H1 (cell line): ENCODE results near the gene PLOD1. TPM values are rescaled to one million over a fixed set of nuclear protein-coding genes. Genes with fewer than 3 reads are reported as not detected.
A peak's percentile ranks its signal among the peaks of the same experiment; 100 is the strongest.

Experiments used
- CTCF ChIA-PET: fragments of 300-600 bp; sonication (Branson Sonifier 250); formaldehyde crosslinking; loops from one replicate; lab custom pipeline; 2021; ENCODE audit not compliant: partially characterized antibody; lab: Charles Lee
- POLR2A ChIA-PET: fragments of 300-600 bp; sonication (Branson Sonifier 250); formaldehyde crosslinking; loops from one replicate; lab custom pipeline; 2021; ENCODE audit warnings: inconsistent platforms; ENCODE audit not compliant: partially characterized antibody; lab: Charles Lee
- DNase-seq, 2 experiments: peaks; one replicate each; pipeline versions ENCODE4 v3.0.0 to v3.0.0-alpha.2; 2010 to 2022; ENCODE audit warnings: low spot score in 2 of 2, low read depth in 1 of 2, mixed read lengths in 1 of 2
- FAIRE-seq: peaks from 2 replicates; lab custom pipeline; 2011; peaks lifted over from hg19 to GRCh38; lab: Jason Lieb, UNC
- H2AFZ ChIP-seq: 2 replicates; pipeline ENCODE4 v1.8.1; 2012; ENCODE audit warnings: low read length, inconsistent platforms
- H2AK5ac ChIP-seq: 2 replicates; pipeline ENCODE4 v1.6.1; 2013; ENCODE audit warnings: low read depth, low read length
- H2BK120ac ChIP-seq: replicated peaks from 2 replicates; pipeline ENCODE3; 2013; ENCODE audit warnings: low read depth, low read length, inconsistent platforms
- H2BK12ac ChIP-seq: 2 replicates; pipeline ENCODE4 v1.6.1; 2013; ENCODE audit warnings: low read depth, low read length
- H2BK15ac ChIP-seq: 2 replicates; pipeline ENCODE4 v1.6.1; 2013; ENCODE audit warnings: low read length
- H2BK20ac ChIP-seq: 2 replicates; pipeline ENCODE4 v1.6.1; 2013; ENCODE audit warnings: low read length
- H2BK5ac ChIP-seq: 2 replicates; pipeline ENCODE4 v1.6.1; 2013; ENCODE audit warnings: low read depth, low read length
- H3K14ac ChIP-seq: 2 replicates; pipeline ENCODE4 v1.6.1; 2013; ENCODE audit warnings: inconsistent platforms; ENCODE audit not compliant: insufficient read length
- H3K18ac ChIP-seq: 2 replicates; pipeline ENCODE4 v1.6.1; 2013; ENCODE audit warnings: low read length; ENCODE audit errors: extremely low read depth
- H3K23ac ChIP-seq: 2 replicates; pipeline ENCODE4 v1.6.1; 2013; ENCODE audit warnings: inconsistent platforms; ENCODE audit not compliant: insufficient read length
- H3K23me2 ChIP-seq: 2 replicates; pipeline ENCODE4 v1.6.1; 2013; ENCODE audit warnings: low read depth, low read length
- H3K27ac ChIP-seq: 2 replicates; pipeline ENCODE4 v1.6.1; 2011; ENCODE audit warnings: low read depth, low read length, inconsistent platforms
- H3K27me3 ChIP-seq, 4 experiments: replicated peaks in 1 of 4; 1 replicate in 1 of 4; 2 replicates in 3 of 4; pipeline versions ENCODE4 v1.6.1 to v1.8.1; 2011 to 2013; ENCODE audit warnings: low read length in 3 of 4, mild to moderate bottlenecking in 3 of 4, inconsistent platforms in 2 of 4, mixed read lengths in 2 of 4, moderate library complexity in 1 of 4; ENCODE audit not compliant: control insufficient read depth in 3 of 4, insufficient read depth in 3 of 4; ENCODE audit errors: extremely low read depth in 1 of 4
- H3K36me3 ChIP-seq, 4 experiments: 2 replicates each; pipeline versions ENCODE4 v1.6.1 to v1.8.1; 2011 to 2013; ENCODE audit warnings: mild to moderate bottlenecking in 4 of 4, low read length in 3 of 4, moderate library complexity in 2 of 4, control low read depth in 1 of 4, inconsistent platforms in 1 of 4; ENCODE audit not compliant: insufficient read depth in 4 of 4, control insufficient read depth in 2 of 4
- H3K4ac ChIP-seq: replicated peaks from 2 replicates; pipeline ENCODE3; 2013; ENCODE audit warnings: low read length, low read depth, mixed read lengths, inconsistent platforms; ENCODE audit not compliant: insufficient read length
- H3K4me1 ChIP-seq, 4 experiments: replicated peaks in 1 of 4; 1 replicate in 1 of 4; 2 replicates in 3 of 4; pipeline versions ENCODE4 v1.6.1 to v1.8.1; 2011 to 2013; ENCODE audit warnings: low read length in 3 of 4, inconsistent platforms in 2 of 4, mixed read lengths in 1 of 4; ENCODE audit not compliant: insufficient read depth in 4 of 4, control insufficient read depth in 3 of 4
- H3K4me2 ChIP-seq, 2 experiments: 2 replicates each; pipeline versions ENCODE4 v1.6.1 to v1.8.1; 2011 to 2013; ENCODE audit warnings: low read depth in 2 of 2, low read length in 2 of 2, control low read depth in 1 of 2, inconsistent platforms in 1 of 2, mild to moderate bottlenecking in 1 of 2; ENCODE audit not compliant: insufficient read depth in 1 of 2
- H3K4me3 ChIP-seq, 4 experiments: fragments of 200-600, 300-600 bp in 1 of 4; sonication (generic), shearing (Covaris generic), sonication (Bioruptor Twin) in 1 of 4; 2 replicates each; pipeline versions ENCODE4 v1.5.1 to v1.8.1; 2011 to 2016; ENCODE audit warnings: low read length in 4 of 4, low read depth in 3 of 4, control low read depth in 2 of 4, inconsistent platforms in 2 of 4, mild to moderate bottlenecking in 2 of 4, mixed read lengths in 1 of 4, moderate library complexity in 1 of 4; ENCODE audit not compliant: insufficient read depth in 2 of 4; ENCODE audit errors: extremely low read depth in 1 of 4
- H3K56ac ChIP-seq: replicated peaks from 2 replicates; pipeline ENCODE3; 2013; ENCODE audit warnings: low read depth, mild to moderate bottlenecking, mixed read lengths, low read length, inconsistent platforms; ENCODE audit not compliant: insufficient read length
- H3K79me1 ChIP-seq: 2 replicates; pipeline ENCODE4 v1.6.1; 2013; ENCODE audit warnings: low read depth, low read length, control low read depth
- H3K79me2 ChIP-seq, 2 experiments: 2 replicates each; pipeline versions ENCODE4 v1.6.1 to v1.8.1; 2012 to 2013; ENCODE audit warnings: low read length in 2 of 2, mild to moderate bottlenecking in 2 of 2, inconsistent platforms in 1 of 2; ENCODE audit not compliant: insufficient read depth in 2 of 2, control insufficient read depth in 1 of 2
- H3K9ac ChIP-seq, 4 experiments: replicated peaks in 1 of 4; 1 replicate in 1 of 4; 2 replicates in 3 of 4; pipeline versions ENCODE4 v1.6.1 to v1.8.1; 2011 to 2013; ENCODE audit warnings: low read depth in 3 of 4, low read length in 3 of 4, control low read depth in 2 of 4, mild to moderate bottlenecking in 2 of 4, moderate library complexity in 2 of 4, inconsistent platforms in 1 of 4; ENCODE audit errors: extremely low read depth in 1 of 4
- H3K9me3 ChIP-seq, 2 experiments: 2 replicates each; pipeline versions ENCODE4 v1.6.1 to v1.8.1; 2012 to 2013; ENCODE audit warnings: mild to moderate bottlenecking in 2 of 2, moderate library complexity in 2 of 2, control low read depth in 1 of 2, inconsistent platforms in 1 of 2, low read depth in 1 of 2, low read length in 1 of 2, mixed read lengths in 1 of 2; ENCODE audit not compliant: insufficient read depth in 2 of 2
- H4K20me1 ChIP-seq, 2 experiments: replicated peaks in 1 of 2; 2 replicates each; pipeline versions ENCODE3 to v1.8.1; 2011 to 2013; ENCODE audit warnings: inconsistent platforms in 2 of 2, low read length in 2 of 2, mild to moderate bottlenecking in 1 of 2; ENCODE audit not compliant: insufficient read depth in 2 of 2, control insufficient read depth in 1 of 2
- H4K5ac ChIP-seq: 2 replicates; pipeline ENCODE4 v1.6.1; 2013; ENCODE audit warnings: low read length, low read depth, mixed read lengths, inconsistent platforms; ENCODE audit not compliant: insufficient read length
- H4K8ac ChIP-seq: 2 replicates; pipeline ENCODE4 v1.8.0; 2013; ENCODE audit warnings: mild to moderate bottlenecking, moderate library complexity, low read length, inconsistent platforms; ENCODE audit not compliant: insufficient read depth; ENCODE audit errors: extremely low read depth
- H4K91ac ChIP-seq: replicated peaks from 2 replicates; pipeline ENCODE3; 2013; ENCODE audit warnings: low read length, mixed read lengths, inconsistent platforms; ENCODE audit not compliant: insufficient read length
- BCL11A ChIP-seq, 2 experiments: IDR thresholded peaks; one replicate each; pipeline ENCODE4 v1.6.1; 2011; ENCODE audit warnings: low read depth in 2 of 2, low read length in 2 of 2, mild to moderate bottlenecking in 2 of 2
- CBX8 ChIP-seq: fragments of 300-800, 300-1000 bp; sonication (generic); IDR thresholded peaks from 2 replicates; pipeline ENCODE4 v1.7.1; 2016; ENCODE audit warnings: low read depth, low read length, borderline replicate concordance
- CREB1 ChIP-seq: IDR thresholded peaks from 2 replicates; pipeline ENCODE4 v1.6.1; 2012; ENCODE audit warnings: inconsistent platforms
- EGR1 ChIP-seq: IDR thresholded peaks from 2 replicates; pipeline ENCODE4 v1.6.1; 2011; ENCODE audit warnings: low read depth, low read length, borderline replicate concordance
- GTF2F1 ChIP-seq: IDR thresholded peaks from 2 replicates; pipeline ENCODE4 v1.6.1; 2012; ENCODE audit warnings: low read depth, low read length, improper control_type of control experiment, borderline replicate concordance
- JUND ChIP-seq: IDR thresholded peaks from 2 replicates; pipeline ENCODE4 v1.6.1; 2011; ENCODE audit warnings: mild to moderate bottlenecking, improper control_type of control experiment, low read length
- KDM4A ChIP-seq: IDR thresholded peaks from one replicate; pipeline ENCODE4 v1.7.1; 2012; ENCODE audit warnings: low read depth, mild to moderate bottlenecking, moderate library complexity, low read length, inconsistent platforms; ENCODE audit not compliant: severe bottlenecking
- MAFK ChIP-seq: IDR thresholded peaks from 2 replicates; pipeline ENCODE4 v1.6.1; 2012; ENCODE audit warnings: low read depth, mild to moderate bottlenecking, improper control_type of control experiment, low read length
- NANOG ChIP-seq: IDR thresholded peaks from 2 replicates; pipeline ENCODE4 v1.6.1; 2011; ENCODE audit warnings: low read length, low read depth, mild to moderate bottlenecking, inconsistent platforms; ENCODE audit not compliant: insufficient read depth, poor library complexity, severe bottlenecking
- NRF1 ChIP-seq: IDR thresholded peaks from 2 replicates; pipeline ENCODE4 v1.6.1; 2011; ENCODE audit warnings: mild to moderate bottlenecking, low read depth, low read length, improper control_type of control experiment
- POLR2A ChIP-seq, 2 experiments: IDR thresholded peaks; 1 replicate in 1 of 2; 2 replicates in 1 of 2; pipeline ENCODE4 v1.6.1; 2011; ENCODE audit warnings: low read depth in 2 of 2, low read length in 2 of 2, mild to moderate bottlenecking in 2 of 2; ENCODE audit errors: control extremely low read depth in 1 of 2
- RAD21 ChIP-seq, 2 experiments: IDR thresholded peaks in 1 of 2; conservative IDR thresholded peaks in 1 of 2; 2 replicates each; pipeline ENCODE4 v1.6.1; 2011; ENCODE audit warnings: low read depth in 2 of 2, low read length in 2 of 2, improper control_type of control experiment in 1 of 2, inconsistent platforms in 1 of 2, mild to moderate bottlenecking in 1 of 2, moderate library complexity in 1 of 2
- SP4 ChIP-seq: IDR thresholded peaks from 2 replicates; pipeline ENCODE4 v1.6.1; 2012; ENCODE audit warnings: low read length, inconsistent platforms
- TBP ChIP-seq: IDR thresholded peaks from 2 replicates; pipeline ENCODE4 v1.6.1; 2011; ENCODE audit warnings: low read depth, low read length, improper control_type of control experiment
- WGBS, 2 experiments: shearing (Covaris generic) in 1 of 2; methylation state at CpG; one replicate each; pipeline versions ENCODE4 v1.1.6 to v1.1.7; 2013 to 2015; ENCODE audit warnings: low lambda C conversion rate in 2 of 2, mixed read lengths in 2 of 2, inconsistent platforms in 1 of 2, low coverage in 1 of 2, missing lambda C conversion rate in 1 of 2; ENCODE audit not compliant: insufficient replicate concordance in 2 of 2, insufficient coverage in 1 of 2, insufficient read length in 1 of 2; ENCODE audit errors: extremely low coverage in 1 of 2, missing lambda C conversion rate in 1 of 2; 5-methylcytosine and 5-hydroxymethylcytosine counted together
- polyA plus RNA-seq, 7 experiments: library from polyadenylated mRNA; depleted of rRNA in 3 of 7; stranded (reverse) in 5 of 7; unstranded in 2 of 7; fragments of >200 nt in 5 of 7; fragments of 200-250 nt in 2 of 7; gene quantifications; 1 replicate in 5 of 7; 2 replicates in 1 of 7; 4 replicates in 1 of 7; pipeline versions ENCODE4 v1.2.1 to v1.2.3, GENCODE V29; 2011 to 2013; ENCODE audit warnings: missing spikeins in 2 of 7, mixed read lengths in 2 of 7
- total RNA-seq: library from RNA; stranded (reverse); fragmentation: NEBNext Ultra II Directional; extraction: Animal tissue kit (Norgen Biotek cat#: 25700); gene quantifications from 2 replicates; pipeline ENCODE4 v1.2.1, GENCODE V29; 2021
- TF ChIP-seq, protein P1 (sequence below): IDR thresholded peaks from 2 replicates; pipeline ENCODE4 v1.6.1; 2012; ENCODE audit warnings: inconsistent platforms

Gene PLOD1
- total and polyA plus RNA-seq, 2 of the 8 experiments (the other 6 are each of a cell fraction or from before 2014, with no cell fraction given), result 44.9 to 51.8 TPM

DNA sequence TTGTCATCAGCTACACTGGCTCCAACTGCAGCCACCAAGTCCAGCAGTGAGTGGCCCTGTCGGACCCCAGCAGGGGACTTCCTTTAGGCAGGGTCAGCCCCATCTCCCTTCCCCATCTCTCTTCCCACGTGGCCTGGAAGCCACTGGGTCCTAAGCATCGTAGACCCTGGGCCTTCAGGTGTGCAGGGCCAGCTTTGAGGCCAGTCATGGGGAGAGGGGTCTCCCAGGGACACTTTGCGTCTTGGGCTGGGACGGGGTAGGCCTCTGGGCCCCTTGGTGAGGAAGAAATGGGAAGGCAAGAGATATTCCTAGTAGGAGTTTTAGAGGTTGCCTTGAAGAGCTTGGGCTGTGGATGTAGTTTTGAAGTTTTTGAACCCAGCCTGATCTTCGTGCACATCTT is 72.7 kb downstream of the PLOD1 start:
- H2BK12ac ChIP-seq, result no peak overlapping the region
- peaks cover 53 to 89% (median 76%) of the 10 kb centered on the region in 4 experiments for H3K36me3 ChIP-seq
- no peak overlapping the region for H2AFZ ChIP-seq
- H3K9me3 ChIP-seq, result peaks cover 0 to 9% of the 10 kb centered on the region in 2 experiments; a peak in 1 of 4 replicates
- no peak overlapping the region for H3K23ac ChIP-seq
- H3K4me2 ChIP-seq, result no peak overlapping the region
- no peak for DNase-seq
- no peak overlapping the region for H2BK15ac ChIP-seq
- H2BK5ac ChIP-seq, result no peak overlapping the region
- peaks cover 0 to 12% of the 10 kb centered on the region in 2 experiments for H4K20me1 ChIP-seq
- no peak overlapping the region for H2AK5ac ChIP-seq
- H2BK120ac ChIP-seq, result no peak overlapping the region
- ChIA-PET POLR2A (no interaction called here), CTCF (no interaction called here)
- H4K5ac ChIP-seq, result no peak overlapping the region
- no peaks in the 10 kb centered on the region for H3K4me1 ChIP-seq
- 88% methylated on average over 6 of the region's 6 CpGs; no CpG with 5 or more reads in 1 of the 2 experiments for WGBS, 2 experiments
- H3K23me2 ChIP-seq, result no peaks in the 10 kb centered on the region
- no peak for FAIRE-seq
- no peak overlapping the region for H3K14ac ChIP-seq
- no peak overlapping the region for H3K4me3 ChIP-seq
- peak overlapping the region; percentile 12; the same call in 1 of the 2 replicates for H4K8ac ChIP-seq
- no peak overlapping the region for H2BK20ac ChIP-seq
- H3K9ac ChIP-seq, result no peak overlapping the region
- no peaks in the 10 kb centered on the region; the same call in 1 of the 2 replicates for H3K79me1 ChIP-seq
- H3K27ac ChIP-seq, result no peak overlapping the region
- no peak overlapping the region for H4K91ac ChIP-seq
- no peak overlapping the region for H3K4ac ChIP-seq
- H3K56ac ChIP-seq, result no peak overlapping the region
- H3K27me3 ChIP-seq, result no peaks in the 10 kb centered on the region
- H3K79me2 ChIP-seq, result no peaks in the 10 kb centered on the region
- no peak overlapping the region for H3K18ac ChIP-seq
- TF ChIP-seq MAFK (no peak), RAD21 (IDR thresholded peaks at IDR 0.05 in 1 of 2, conservative IDR thresholded peaks at IDR 0.05 in 1 of 2; ENCODE audit: low read depth in 2 of 2, low read length in 2 of 2) (no peak), SP4 (no peak), GTF2F1 (no peak), CBX8 (no peak), TBP (no peak), NANOG (no peak), NRF1 (no peak), CREB1 (no peak), JUND (no peak), POLR2A (IDR thresholded peaks at IDR 0.05; ENCODE audit: control extremely low read depth in 1 of 2, low read depth in 2 of 2, low read length in 2 of 2) (no peak), BCL11A (IDR thresholded peaks at IDR 0.05; ENCODE audit: low read depth in 2 of 2, low read length in 2 of 2) (no peak), KDM4A (no peak), EGR1 (no peak)
- TF ChIP-seq, protein P1, sequence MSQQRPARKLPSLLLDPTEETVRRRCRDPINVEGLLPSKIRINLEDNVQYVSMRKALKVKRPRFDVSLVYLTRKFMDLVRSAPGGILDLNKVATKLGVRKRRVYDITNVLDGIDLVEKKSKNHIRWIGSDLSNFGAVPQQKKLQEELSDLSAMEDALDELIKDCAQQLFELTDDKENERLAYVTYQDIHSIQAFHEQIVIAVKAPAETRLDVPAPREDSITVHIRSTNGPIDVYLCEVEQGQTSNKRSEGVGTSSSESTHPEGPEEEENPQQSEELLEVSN, result no peak
